Uterus (tissue), 4 donors: ENCODE measurements around the gene LDLRAD4. TPM values are rescaled to one million over a fixed set of nuclear protein-coding genes. Genes with fewer than 3 reads are reported as not detected.

Experiments used
- DNase-seq, 2 donors: peaks; one replicate each; pipeline ENCODE4 v3.0.0-alpha.2; 2019 to 2020
- H3K27ac ChIP-seq, 2 donors: fragments of 200-600 bp; sonication (generic); 1 replicate in 1 of 2; 2 replicates in 1 of 2; pipeline ENCODE4 v1.5.1; 2016 to 2018
- H3K27me3 ChIP-seq, 2 donors: fragments of 200-600 bp; sonication (generic); one replicate each; pipeline ENCODE4 v1.5.1; 2018 to 2019; ENCODE audit warnings: control low read depth in 1 of 2
- H3K36me3 ChIP-seq, 2 donors: fragments of 200-600 bp; sonication (generic); one replicate each; pipeline ENCODE4 v1.5.1; 2019; ENCODE audit warnings: control low read depth in 1 of 2
- H3K4me1 ChIP-seq, 2 donors: fragments of 200-600 bp; sonication (generic); one replicate each; pipeline ENCODE4 v1.5.1; 2018 to 2019; ENCODE audit warnings: control low read depth in 1 of 2
- H3K4me3 ChIP-seq, 2 donors: fragments of 200-600 bp; sonication (generic); 1 replicate in 1 of 2; 2 replicates in 1 of 2; pipeline ENCODE4 v1.5.1; 2018 to 2019; ENCODE audit warnings: mild to moderate bottlenecking in 1 of 2
- H3K9me3 ChIP-seq, 2 donors: fragments of 200-600 bp; sonication (generic); one replicate each; pipeline ENCODE4 v1.5.1; 2019; ENCODE audit warnings: control low read depth in 1 of 2
- POLR2A ChIP-seq, 2 donors: fragments of 450-650 bp; IDR thresholded peaks; one replicate each; pipeline ENCODE4 v1.6.1; 2016; ENCODE audit warnings: antibody characterized with exemption in 2 of 2, mild to moderate bottlenecking in 1 of 2, moderate library complexity in 1 of 2
- intact Hi-C: fragments of 100-400 bp; cut with DNase I; formaldehyde crosslinking; loops from one replicate; pipeline ENCODE4 v1.15.1; 2023; ENCODE audit warnings: low total_unique reads
- total RNA-seq, 4 donors: library from RNA; depleted of rRNA in 3 of 4; stranded (reverse); fragments of >200 nt in 3 of 4; gene quantifications; one replicate each; pipeline versions ENCODE4 v1.1.0 to v1.2.4, GENCODE V29; 2014 to 2023
- TF ChIP-seq, protein P1 (sequence below), 4 experiments: fragments of 200-600 bp in 2 of 4; fragments of 450-650 bp in 2 of 4; sonication (generic) in 2 of 4; IDR thresholded peaks; one replicate each; pipeline ENCODE4 v1.5.1; 2016 to 2019; ENCODE audit warnings: antibody characterized with exemption in 4 of 4, mild to moderate bottlenecking in 2 of 4, moderate library complexity in 1 of 4
- donor health status: DM: yes; HTN: yes; CAD: no.

The LDLRAD4 gene
- total RNA-seq, 4 donors from 2014 or later = 23.8 to 82.2 (median 39.3) TPM

DNA sequence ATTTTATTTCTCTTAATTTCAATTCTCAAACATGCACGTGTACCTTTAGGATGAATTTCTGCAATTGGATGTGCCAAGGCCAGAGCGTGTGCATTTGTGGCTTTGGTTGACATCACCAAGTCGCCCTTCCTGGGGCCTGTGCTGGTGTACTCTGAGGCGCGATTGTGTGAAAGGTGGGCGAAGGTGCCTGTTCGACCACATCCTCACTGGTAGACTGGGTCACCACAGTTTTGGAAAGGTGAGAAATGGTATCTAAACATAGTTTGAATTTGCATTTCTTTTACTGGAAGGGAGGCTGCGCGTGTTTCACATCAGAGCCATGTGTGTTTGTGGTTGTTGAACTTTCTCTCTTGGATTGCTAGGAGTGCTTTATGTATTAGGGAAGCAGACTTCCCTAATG lies 89.8 kb downstream of the LDLRAD4 start:
- intact Hi-C loops = no loop called here

DNA sequence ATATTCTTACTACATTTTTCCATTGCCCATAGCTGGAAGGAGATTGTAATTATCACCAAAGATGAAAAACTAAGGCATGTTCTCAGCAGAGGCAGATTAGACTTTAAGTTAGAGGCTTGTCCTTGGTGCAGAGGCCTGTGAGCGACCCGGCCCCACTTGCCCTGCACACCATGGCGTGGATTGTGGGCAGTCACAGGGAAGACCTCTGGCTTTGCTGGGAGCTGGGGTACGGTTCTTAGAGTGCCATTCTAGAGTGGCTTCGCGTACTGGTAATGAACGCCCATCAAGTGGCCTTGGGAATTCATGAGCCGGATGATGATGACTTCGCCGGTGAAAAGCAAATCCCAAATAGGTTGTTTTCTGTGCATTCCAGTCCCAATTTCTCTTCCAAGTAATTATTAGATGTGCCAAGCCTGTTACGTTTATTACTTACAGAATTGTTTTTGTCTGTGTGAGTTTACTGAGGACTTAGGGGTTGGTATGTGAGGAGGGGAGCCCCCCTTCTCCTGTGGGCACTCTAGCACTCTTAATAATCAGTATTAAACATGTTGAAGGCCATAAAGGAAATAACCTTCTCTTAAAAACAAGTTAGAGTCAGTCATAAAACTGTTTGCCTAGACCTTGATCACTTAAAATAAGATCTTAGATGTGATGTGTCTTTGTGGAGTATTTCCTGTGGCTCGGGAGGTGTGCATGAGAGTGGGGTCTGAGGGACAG lies 90.6 kb downstream of the LDLRAD4 start:
- Histone ChIP-seq H3K27me3 (no peaks in the 10 kb centered on the region), H3K36me3 (no peaks in the 10 kb centered on the region), H3K27ac (no peak overlapping the region), H3K4me3 (no peak overlapping the region), H3K9me3 (no peaks in the 10 kb centered on the region), H3K4me1 (no peaks in the 10 kb centered on the region)
- no peak for TF ChIP-seq POLR2A (IDR thresholded peaks at IDR 0.05)
- TF ChIP-seq, protein P1, sequence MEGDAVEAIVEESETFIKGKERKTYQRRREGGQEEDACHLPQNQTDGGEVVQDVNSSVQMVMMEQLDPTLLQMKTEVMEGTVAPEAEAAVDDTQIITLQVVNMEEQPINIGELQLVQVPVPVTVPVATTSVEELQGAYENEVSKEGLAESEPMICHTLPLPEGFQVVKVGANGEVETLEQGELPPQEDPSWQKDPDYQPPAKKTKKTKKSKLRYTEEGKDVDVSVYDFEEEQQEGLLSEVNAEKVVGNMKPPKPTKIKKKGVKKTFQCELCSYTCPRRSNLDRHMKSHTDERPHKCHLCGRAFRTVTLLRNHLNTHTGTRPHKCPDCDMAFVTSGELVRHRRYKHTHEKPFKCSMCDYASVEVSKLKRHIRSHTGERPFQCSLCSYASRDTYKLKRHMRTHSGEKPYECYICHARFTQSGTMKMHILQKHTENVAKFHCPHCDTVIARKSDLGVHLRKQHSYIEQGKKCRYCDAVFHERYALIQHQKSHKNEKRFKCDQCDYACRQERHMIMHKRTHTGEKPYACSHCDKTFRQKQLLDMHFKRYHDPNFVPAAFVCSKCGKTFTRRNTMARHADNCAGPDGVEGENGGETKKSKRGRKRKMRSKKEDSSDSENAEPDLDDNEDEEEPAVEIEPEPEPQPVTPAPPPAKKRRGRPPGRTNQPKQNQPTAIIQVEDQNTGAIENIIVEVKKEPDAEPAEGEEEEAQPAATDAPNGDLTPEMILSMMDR (IDR thresholded peaks at IDR 0.05) = no peak
- no peak for DNase-seq
- intact Hi-C loops = no loop called here

More for the DNA sequence above, 89.8 kb downstream of the LDLRAD4 start:
- no peaks in the 10 kb centered on the region for H3K27me3 ChIP-seq
- no peak overlapping the region for H3K27ac ChIP-seq
- no peak overlapping the region for H3K4me3 ChIP-seq
- TF ChIP-seq, protein P1 (IDR thresholded peaks at IDR 0.05) = no peak
- no peak for TF ChIP-seq POLR2A (IDR thresholded peaks at IDR 0.05)
- no peaks in the 10 kb centered on the region for H3K9me3 ChIP-seq
- H3K4me1 ChIP-seq = no peaks in the 10 kb centered on the region
- no peak for DNase-seq
- no peaks in the 10 kb centered on the region for H3K36me3 ChIP-seq

DNA sequence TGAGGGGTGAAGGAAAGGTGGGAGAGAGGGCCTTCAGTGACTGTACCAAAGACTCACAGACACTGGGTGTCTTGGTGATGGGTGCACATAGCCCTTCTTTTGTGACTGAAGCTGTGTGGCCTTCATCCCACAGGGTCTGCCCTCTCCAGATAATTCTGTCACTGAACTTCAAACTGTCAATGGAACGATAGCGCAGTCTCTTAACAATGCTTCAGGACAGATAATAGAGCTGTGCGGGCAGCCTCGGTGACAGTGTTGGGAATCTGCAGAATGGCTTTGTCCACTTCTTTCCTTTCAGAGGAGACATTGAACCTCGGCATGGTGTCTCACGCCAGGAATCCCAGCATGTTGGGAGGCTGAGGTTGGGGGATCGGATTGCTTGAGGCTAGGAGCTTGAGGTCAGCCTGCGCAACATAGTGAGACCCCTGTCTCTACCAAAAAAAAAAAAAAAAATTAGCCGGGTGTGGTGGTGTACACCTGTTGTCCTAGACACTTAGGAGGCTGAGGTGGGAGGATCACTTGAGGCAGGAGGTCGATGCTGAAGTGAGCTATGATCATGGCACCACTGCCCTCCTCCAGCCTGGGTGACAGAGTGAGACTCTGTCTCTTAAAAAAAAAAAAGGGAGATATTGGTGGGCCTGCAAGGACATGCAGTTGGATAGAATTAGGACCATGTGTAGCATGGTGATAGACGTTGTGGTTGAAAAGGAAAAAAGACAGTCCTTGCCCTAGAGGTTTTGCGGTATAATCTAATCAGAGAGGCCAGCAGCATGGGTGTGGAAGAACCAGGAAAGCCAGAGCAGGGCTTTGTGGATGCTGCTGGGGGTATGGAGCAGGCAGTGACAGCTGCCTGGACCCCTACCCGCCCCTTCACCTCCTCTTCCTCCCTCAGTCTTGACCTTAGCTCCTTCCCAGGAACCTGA lies 91.4 kb downstream of the LDLRAD4 start:
- DNase-seq = no peak
- H3K4me1 ChIP-seq = no peaks in the 10 kb centered on the region
- intact Hi-C loops = no loop called here
- no peaks in the 10 kb centered on the region for H3K27me3 ChIP-seq
- no peak overlapping the region for H3K27ac ChIP-seq
- no peaks in the 10 kb centered on the region for H3K36me3 ChIP-seq
- TF ChIP-seq, protein P1 (IDR thresholded peaks at IDR 0.05) = no peak
- TF ChIP-seq POLR2A (IDR thresholded peaks at IDR 0.05) = no peak
- no peaks in the 10 kb centered on the region for H3K9me3 ChIP-seq
- no peak overlapping the region for H3K4me3 ChIP-seq

DNA sequence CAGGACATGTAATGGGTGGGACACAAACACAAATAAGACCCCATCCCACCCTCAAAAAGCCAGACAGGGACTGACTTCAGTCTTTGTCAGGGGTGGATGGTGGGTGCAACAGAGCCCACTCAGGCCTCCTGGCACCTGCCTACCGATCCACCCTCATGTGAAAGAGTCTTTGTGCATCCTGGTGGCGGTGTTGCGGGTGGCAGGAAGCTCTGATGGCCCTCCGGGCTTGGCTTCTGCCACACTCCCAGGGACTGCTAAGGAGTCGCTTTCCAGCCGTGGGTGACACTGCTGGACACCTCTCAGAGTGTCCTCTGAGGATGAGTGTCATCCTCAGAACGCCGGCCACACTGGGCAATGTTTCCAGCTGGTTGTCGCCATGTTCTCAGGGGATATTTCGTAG lies 92.6 kb downstream of the LDLRAD4 start:
- Histone ChIP-seq H3K9me3 (peaks cover 0 to 5% of the 10 kb centered on the region in 2 donors), H3K36me3 (no peaks in the 10 kb centered on the region), H3K4me3 (no peak overlapping the region), H3K4me1 (no peaks in the 10 kb centered on the region), H3K27ac (no peak overlapping the region), H3K27me3 (no peaks in the 10 kb centered on the region)
- intact Hi-C loops = no loop called here
- TF ChIP-seq, protein P1 (IDR thresholded peaks at IDR 0.05) = no peak
- TF ChIP-seq POLR2A (IDR thresholded peaks at IDR 0.05) = no peak
- no peak for DNase-seq

DNA sequence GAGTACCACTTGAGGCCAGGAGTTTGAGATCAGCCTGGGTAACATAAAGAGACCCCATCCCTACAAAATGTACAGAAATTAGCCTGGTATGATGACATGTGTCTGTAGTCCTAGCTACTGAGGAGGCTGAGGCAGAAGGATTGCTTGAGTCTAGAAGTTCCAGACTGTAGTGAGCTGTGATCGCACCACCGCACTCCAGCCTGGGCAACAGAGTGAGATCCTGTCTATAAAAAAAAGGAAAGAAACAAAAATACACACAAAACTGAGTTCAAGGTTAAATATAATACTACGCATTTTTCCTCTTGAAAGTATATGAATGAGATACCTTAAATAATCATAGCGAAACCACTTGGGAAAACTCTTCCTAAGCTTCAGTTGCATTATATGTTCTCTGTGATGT lies 94.0 kb downstream of the LDLRAD4 start:
- H3K9me3 ChIP-seq = peaks cover 0 to 10% of the 10 kb centered on the region in 2 donors
- no peak overlapping the region for H3K4me3 ChIP-seq
- no peaks in the 10 kb centered on the region for H3K4me1 ChIP-seq
- TF ChIP-seq, protein P1 (IDR thresholded peaks at IDR 0.05) = no peak
- no peak for TF ChIP-seq POLR2A (IDR thresholded peaks at IDR 0.05)
- DNase-seq = no peak
- intact Hi-C loops = no loop called here
- no peak overlapping the region for H3K27ac ChIP-seq
- H3K27me3 ChIP-seq = no peaks in the 10 kb centered on the region
- no peaks in the 10 kb centered on the region for H3K36me3 ChIP-seq
